RCC 7860 (cell line): ENCODE results near the gene PLEKHA6.
"Not testable (repeated sequence)": the region's sequence is repeated elsewhere in the genome, so short reads cannot be mapped to it uniquely, and the experiment has no call there.

Source experiments
- DNase-seq: peaks from one replicate; pipeline ENCODE4 v3.0.0-alpha.2; 2015; ENCODE audit warnings: low spot score
- FAIRE-seq: peaks from 2 replicates; lab custom pipeline; 2012; peaks lifted over from hg19 to GRCh38; lab: Jason Lieb, UNC

The PLEKHA6 gene

GRCh38 chr1:204249736-204250427 lies 109.8 kb downstream of the PLEKHA6 start:
- DNase-seq = no peak
- no peak for FAIRE-seq

DNA sequence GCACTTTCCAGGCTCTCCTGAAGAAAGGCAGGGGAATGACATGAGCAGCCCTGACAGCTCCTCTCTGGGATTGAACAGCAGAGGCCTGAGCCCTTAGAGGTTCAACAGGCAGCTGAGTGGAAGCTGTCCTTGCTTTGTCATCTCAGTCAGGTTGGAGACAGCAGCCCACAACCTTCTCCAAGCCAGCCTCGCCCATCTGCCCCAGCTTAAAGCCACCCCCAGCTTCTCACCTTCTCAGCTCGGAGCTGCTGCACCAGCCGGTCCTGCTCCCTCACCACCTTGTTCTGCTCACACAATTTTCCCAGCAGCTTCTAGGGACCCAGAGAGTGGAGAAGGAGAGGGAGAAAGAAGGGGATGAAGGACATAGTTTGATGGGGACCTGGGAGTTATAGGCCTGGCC lies 110.8 kb downstream of the PLEKHA6 start:
- DNase-seq (no peak), FAIRE-seq (no peak)

DNA sequence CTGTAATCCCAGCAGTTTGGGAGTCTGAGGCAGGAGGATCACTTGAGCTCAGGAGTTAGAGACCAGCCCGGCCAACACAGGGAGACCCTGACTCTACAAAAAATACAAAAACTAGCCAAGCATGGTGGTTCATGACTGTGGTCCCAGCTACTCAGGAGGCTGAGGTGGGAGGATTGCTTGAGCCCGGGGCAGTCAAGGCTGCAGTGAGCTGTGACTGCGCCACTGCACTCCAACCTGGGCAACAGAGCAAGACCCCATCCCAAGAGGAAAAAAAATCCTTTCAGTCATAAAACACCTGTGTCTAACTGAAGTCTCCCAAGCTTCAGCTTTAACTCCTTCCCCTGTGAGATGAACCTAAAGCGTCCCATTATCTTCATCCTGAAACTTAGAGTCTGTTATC lies 112.9 kb downstream of the PLEKHA6 start:
- FAIRE-seq = no peak

DNA sequence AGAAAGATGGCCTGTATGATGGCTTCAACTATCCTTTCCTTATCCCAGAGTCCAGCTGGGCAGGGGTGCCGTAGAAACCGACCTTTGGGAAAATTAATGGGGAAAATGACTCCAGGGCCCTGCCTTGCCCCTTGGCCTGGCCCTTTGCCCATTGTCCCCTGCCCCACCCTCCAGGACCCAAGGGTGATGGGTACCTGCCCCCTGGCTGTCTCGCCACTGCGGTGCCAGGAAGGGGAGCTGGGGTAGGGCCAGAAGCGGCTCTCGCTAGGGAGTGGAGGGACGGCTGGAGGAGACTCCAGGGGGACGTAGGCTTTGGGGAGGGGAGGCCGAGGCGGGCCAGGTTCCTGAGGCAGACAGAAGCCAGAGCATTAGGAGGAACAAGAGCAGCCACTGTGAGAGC lies 116.8 kb downstream of the PLEKHA6 start:
- no peak for FAIRE-seq
- DNase-seq = no peak

More for the DNA sequence above, 112.9 kb downstream of the PLEKHA6 start:
- no peak for DNase-seq

DNA sequence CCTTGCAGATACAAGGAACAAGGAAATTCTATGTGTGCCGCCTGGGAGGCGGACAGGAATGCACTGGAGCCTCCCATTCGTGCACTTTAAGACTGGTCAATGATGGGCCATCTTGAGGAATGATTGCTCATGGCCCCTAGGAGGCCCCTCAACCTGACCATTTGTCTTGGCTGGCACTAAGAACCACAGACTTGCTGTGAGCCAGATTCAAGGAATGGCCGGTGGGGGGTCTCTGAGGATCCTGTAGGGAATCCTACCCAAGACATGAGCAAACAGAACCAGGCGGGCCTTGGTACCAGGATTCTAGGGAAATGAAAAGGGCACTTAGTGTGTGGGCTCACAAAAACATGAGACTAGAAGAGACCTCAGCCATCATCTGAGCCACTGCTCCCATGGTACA lies 117.8 kb downstream of the PLEKHA6 start:
- no peak for FAIRE-seq
- no peak for DNase-seq

DNA sequence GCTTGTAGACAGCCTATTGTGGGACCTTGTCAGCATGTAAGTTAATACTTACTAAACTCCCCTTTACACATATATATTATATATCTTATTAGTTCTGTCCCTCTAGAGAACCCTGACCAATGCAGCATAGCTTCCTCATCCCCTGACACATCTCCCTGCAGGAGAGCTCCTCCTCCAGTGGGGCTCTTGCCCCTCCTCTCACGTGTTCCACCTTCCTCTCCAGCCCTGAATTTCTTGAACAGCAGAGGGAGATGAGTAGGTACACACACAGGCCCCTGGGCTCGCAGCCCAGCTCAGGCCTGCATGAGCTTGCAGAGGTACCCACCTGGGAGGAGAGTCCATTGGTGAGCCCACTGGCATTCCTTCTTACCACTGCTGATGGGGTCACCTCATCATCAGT lies 118.7 kb downstream of the PLEKHA6 start:
- no peak for DNase-seq

DNA sequence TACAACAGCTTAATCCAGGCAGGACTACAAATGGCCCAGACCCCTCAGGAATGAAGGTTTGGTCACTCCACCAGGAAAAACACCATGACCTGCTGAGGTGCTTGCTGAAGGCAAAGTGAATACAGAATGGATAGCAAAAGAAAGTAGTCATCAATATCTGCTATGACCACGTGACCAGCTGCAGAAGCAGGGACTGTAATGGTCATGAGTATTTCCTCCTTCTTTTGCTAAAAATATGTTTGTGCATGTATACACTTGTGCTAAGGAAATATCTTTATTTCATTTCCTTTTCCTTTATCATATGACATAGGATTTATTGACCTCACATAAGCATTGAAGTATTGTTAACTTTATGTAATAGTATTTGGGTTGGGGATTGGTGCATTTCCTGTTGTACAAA lies 119.5 kb downstream of the PLEKHA6 start:
- no peak for FAIRE-seq
- DNase-seq = no peak

More for the DNA sequence above, 118.7 kb downstream of the PLEKHA6 start:
- FAIRE-seq = no peak

GRCh38 chr1:204239401-204239800 lies 120.3 kb downstream of the PLEKHA6 start:
- FAIRE-seq = not testable (repeated sequence)

DNA sequence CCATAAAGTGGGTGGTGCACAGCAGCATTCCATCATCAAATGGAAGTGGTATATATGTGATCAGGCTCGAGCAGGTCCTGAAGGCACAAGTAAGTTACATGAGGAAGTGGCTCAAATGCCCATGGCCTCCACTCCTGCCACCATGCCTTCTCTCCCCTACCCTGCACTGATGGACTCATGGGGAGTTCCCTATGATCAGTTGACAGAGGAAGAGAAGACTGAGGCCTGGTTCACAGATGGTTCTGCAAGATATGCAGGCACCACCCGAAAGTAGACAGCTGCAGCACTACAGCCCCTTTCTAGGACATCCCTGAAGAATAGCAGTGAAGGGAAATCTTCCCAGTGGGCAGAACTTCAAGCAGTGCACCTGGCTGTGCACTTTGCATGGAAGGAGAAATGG lies 121.2 kb downstream of the PLEKHA6 start:
- FAIRE-seq, DNase-seq: not testable (repeated sequence)

More at GRCh38 chr1:204239401-204239800, 120.3 kb downstream of the PLEKHA6 start:
- DNase-seq = not testable (repeated sequence)

- not testable (repeated sequence) for DNase-seq, FAIRE-seq
Observed at GRCh38 chr1:204237515-204237914, 122.2 kb downstream of the PLEKHA6 start.

DNA sequence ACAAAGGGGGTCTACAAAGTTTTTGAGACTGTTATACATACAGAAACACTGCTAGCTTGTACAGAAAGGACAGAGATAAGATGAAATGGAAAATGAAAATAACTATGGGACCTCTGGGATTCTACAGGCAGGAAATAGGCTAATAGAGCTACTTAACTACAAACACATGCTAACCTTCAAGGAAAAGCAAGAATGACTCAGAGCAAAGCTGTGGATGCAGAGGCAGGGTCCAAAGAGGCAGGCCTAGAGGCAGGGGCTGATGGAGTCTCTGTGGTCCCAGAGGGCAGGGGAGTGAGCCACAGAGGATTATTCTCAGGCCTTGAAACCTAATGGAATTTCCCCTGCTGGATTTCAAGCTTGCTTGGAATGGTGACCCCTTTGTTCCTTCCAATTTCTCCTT lies 127.2 kb downstream of the PLEKHA6 start:
- FAIRE-seq (no peak), DNase-seq (no peak)

GRCh38 chr1:204230211-204230610 lies 129.5 kb downstream of the PLEKHA6 start:
- no peak for FAIRE-seq
- DNase-seq = no peak

DNA sequence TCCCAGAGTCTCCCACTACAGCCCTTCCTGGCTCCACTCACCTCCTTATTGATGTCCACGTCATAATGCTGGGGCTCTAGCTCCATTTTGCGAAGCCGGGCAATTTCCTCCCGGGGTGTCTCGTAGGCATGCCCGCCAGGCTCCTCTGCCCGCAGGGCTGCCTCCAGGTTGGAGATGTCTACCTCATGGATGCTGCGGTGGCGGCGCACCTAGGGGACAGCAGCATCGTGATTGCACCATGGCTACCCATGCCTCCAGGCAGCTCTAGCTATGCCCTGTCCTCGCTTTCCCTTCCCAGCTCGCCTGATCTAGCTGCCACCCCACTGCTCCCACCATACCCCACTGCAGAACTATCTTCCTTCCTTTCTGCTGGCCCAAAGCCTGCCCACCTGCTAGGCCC lies 130.8 kb downstream of the PLEKHA6 start:
- no peak for DNase-seq
- FAIRE-seq = no peak

- DNase-seq = no peak
- no peak for FAIRE-seq
Observed at GRCh38 chr1:204227996-204228785, 131.5 kb downstream of the PLEKHA6 start.

DNA sequence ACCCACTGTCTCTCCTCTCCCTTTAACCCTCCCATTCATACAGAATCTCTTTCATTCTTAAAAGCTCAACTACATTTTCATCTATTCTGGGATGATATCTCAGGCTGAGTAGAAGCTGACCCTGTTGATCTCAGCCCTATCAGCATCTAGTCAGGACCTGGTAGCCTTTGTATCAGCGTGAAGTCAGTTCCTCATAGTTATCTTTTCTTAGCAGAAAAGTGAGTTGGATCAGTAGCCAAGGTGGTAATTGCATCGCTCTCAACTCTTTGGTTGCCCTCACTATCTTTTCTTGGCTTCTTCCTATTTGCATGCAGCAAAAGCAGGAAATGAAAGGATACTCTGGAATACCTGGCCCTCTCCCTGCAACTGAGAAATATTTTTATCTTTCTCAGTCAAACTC lies 132.4 kb downstream of the PLEKHA6 start:
- FAIRE-seq (no peak), DNase-seq (no peak)

- DNase-seq (no peak), FAIRE-seq (no peak)
Observed at GRCh38 chr1:204225841-204226735, 133.6 kb downstream of the PLEKHA6 start.

GRCh38 chr1:204224655-204225054 lies 135.1 kb downstream of the PLEKHA6 start:
- FAIRE-seq = no peak
- DNase-seq = no peak

DNA sequence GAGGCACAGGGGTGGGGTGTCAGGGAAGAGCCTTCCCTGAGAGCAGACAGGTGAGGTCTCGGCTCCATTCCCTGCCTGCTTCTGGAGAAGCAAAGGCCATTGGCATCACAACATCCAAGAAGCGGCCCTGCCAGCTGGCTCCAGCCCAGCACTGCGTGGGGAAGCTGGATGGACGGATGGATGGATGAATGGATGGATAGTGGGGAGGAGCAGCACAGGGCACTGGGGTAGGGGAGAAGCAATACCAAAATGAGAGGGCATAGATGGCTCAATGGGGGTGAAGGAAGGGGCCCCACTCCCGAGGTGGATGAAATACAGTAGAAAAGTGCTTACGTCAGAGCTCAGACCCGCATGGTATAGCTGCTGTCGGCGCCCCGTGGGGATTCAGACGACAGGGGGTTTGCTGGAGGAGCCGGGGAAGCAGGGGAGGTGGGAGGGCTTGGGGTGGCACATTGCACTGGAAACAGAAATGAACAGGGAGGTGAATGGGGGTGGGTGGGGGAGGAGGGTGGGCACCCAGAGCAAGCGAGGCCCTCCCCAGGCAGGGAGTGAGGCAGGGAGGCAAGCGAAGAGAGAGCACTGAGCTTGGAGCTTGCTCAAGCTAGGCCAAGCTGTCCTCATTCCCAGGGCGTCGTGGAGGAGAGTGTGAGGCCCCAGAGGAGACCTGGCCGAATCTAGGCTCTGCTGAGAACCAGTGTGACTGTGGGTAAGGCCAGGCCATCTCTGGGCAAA lies 136.4 kb downstream of the PLEKHA6 start:
- DNase-seq (no peak), FAIRE-seq (no peak)

DNA sequence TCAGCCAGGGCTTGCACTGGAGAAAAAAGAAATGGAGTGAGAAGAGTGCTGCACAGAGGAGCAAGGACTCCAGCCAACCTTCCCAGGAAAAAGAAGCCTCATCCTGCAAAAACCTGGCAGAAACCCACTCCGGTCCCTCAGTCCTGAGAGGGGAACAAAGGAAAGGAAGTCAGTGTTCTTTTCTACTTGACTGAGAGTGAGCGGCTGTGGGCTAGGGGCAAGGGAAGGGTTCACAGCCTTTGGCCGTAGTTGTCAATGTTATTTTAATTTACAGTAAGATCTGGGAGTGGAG lies 137.0 kb downstream of the PLEKHA6 start:
- no peak for FAIRE-seq
- DNase-seq = no peak

DNA sequence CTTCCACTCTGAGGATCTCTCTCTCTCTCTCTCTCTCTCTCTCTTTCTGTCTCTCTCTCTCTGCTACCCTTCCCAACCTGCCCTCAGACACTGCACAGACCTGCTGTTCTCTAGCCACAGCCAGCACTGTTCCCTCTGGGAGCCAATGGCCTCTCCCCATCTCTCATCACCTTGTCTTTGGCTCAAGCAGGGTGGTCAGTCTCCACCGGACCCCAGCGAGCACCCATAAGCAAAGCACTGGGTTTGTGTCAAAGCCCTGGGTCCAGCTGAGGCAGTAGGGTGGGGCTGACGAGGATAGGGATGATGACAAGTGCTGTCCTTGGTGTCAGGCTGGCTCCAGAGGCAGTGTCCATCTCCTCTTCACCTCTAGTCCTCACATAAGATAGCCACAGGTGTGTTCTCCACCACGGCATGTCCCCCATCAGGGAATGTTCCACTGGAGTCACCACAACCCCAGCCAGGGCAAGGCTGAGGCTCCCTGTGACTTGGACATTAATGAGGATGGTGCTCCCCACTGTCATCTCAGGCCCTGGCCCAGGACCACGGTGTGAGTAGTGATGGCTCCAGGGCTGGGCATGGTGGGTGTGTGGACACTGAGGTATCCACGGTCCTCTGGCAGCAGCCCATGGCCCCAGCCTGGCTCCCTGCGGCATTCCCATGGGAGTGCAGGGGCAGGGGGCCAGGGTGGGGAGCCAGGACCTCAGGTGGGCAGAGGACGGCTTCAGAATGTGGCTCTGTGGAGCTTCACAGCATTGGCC lies 137.5 kb downstream of the PLEKHA6 start:
- DNase-seq = no peak
- no peak for FAIRE-seq
